ENCODE results near the gene SPDYA. TPM values are rescaled to one million over a fixed set of nuclear protein-coding genes. Genes with fewer than 3 reads are reported as not detected.

Gene SPDYA
- total and polyA plus RNA-seq, 2 of the 4 experiments (the other 2 are of a cell fraction) = not detected

DNA sequence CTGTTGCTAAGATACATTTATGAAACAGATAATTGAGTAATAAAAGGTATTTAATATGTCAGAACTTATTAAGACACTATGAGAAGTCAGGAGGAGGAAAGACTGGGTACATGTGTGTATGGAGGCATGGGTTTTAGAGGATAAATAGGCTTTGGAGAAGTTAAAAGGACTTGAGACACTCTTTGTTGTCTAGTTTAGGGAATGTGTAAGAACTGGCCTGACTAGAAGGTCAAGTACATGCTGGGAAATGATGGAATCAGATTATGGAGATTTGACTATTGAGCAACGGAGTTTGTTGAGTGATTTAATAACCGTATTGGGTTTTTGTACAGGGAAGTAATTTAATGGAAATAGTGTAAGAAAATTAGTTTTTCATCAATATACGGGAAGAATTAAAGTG is 28.2 kb upstream of the SPDYA start:
- H3K36me3 ChIP-seq (ENCODE audit: control insufficient read depth, insufficient read depth, low read length) = peaks cover 46% of the 10 kb centered on the region
- dilution Hi-C loops (cut with HindIII; ENCODE audit: low sequenced_read_pairs, unreplicated experiment) = no loop called here

More for the DNA sequence above, 28.2 kb upstream of the SPDYA start:
- Histone ChIP-seq H3K4me3 (ENCODE audit: insufficient read depth, low read depth, low read length) (no peak overlapping the region), H2BK15ac (ENCODE audit: low read depth, low read length) (no peak overlapping the region), H2BK5ac (ENCODE audit: low read depth, low read length, poor library complexity, severe bottlenecking) (no peak overlapping the region), H2AK9ac (replicated peaks; ENCODE audit: low read depth, low read length, poor library complexity) (no peak overlapping the region), H3K18ac (ENCODE audit: low read depth, low read length) (no peak overlapping the region), H3K9me3 (ENCODE audit: control insufficient read depth, insufficient read depth, low read length) (no peaks in the 10 kb centered on the region), H3K56ac (ENCODE audit: extremely low read depth, insufficient read depth, low read length) (no peak overlapping the region), H2BK120ac (ENCODE audit: low read depth, low read length) (no peak overlapping the region), H4K5ac (ENCODE audit: low read depth, low read length) (no peak overlapping the region), H4K8ac (ENCODE audit: low read depth in 2 of 2, low read length in 2 of 2) (no peak overlapping the region), H2AK5ac (ENCODE audit: low read depth, low read length) (no peak overlapping the region), H4K20me1 (ENCODE audit: insufficient read depth, low read length) (peaks cover 4% of the 10 kb centered on the region), H2BK20ac (ENCODE audit: low read depth, low read length) (no peak overlapping the region), H3K4me2 (ENCODE audit: low read depth, low read length) (no peak overlapping the region), H3K4me1 (ENCODE audit: control insufficient read depth, insufficient read depth, low read length) (no peaks in the 10 kb centered on the region), H3K23ac (ENCODE audit: low read depth, low read length) (no peak overlapping the region), H3K27ac (ENCODE audit: insufficient read depth, low read length) (no peak overlapping the region), H3K79me1 (ENCODE audit: low read depth in 1 of 2, low read length in 2 of 2) (peaks cover 14 to 22% of the 10 kb centered on the region in 2 experiments), H4K91ac (ENCODE audit: insufficient read depth, low read depth, low read length) (no peak overlapping the region), H3K4ac (ENCODE audit: low read depth, low read length) (no peak overlapping the region), H3K14ac (replicated peaks; ENCODE audit: low read depth, low read length) (no peak overlapping the region), H2AFZ (replicated peaks; ENCODE audit: low read length, poor library complexity) (no peak overlapping the region), H3K9me1 (ENCODE audit: insufficient read depth, low read length) (no peaks in the 10 kb centered on the region), H3K27me3 (ENCODE audit: control insufficient read depth, insufficient read depth, low read length) (no peaks in the 10 kb centered on the region), H3K9ac (ENCODE audit: low read depth, low read length) (no peak overlapping the region)
- 0% methylated on average over 1 of the region's 3 CpGs for WGBS, 2 experiments (ENCODE audit: extremely low coverage in 2 of 2, insufficient read length in 1 of 2)
- ChIA-PET CTCF (interaction anchor here (0.6 kb wide), 1 partner anchor 170 kb away, joined by 4 read pairs; no protein-coding TSS in a partner anchor), POLR2A (ENCODE audit: unreplicated experiment) (no interaction called here)
- BruUV-seq (replicated peaks) = no TSS peak
- ATAC-seq (ENCODE audit: low read depth) = no peak
- DNase-seq = no peak
- intact Hi-C loops (cut with micrococcal nuclease) (no loop called here), in situ Hi-C loops (cut with MboI; ENCODE audit: low sequenced_read_pairs) (no loop called here)
- no peak for TF ChIP-seq CEBPB (IDR thresholded peaks at IDR 0.05; ENCODE audit: low read depth, low read length)
- no peak for TF ChIP-seq MXI1 (IDR thresholded peaks at IDR 0.05; ENCODE audit: borderline replicate concordance, low read depth, low read length)
- no peak for TF ChIP-seq RCOR1 (IDR thresholded peaks at IDR 0.05; ENCODE audit: insufficient replicate concordance, low read length)
- TF ChIP-seq POLR2A (IDR thresholded peaks at IDR 0.05; ENCODE audit: low read depth, low read length) = no peak
- TF ChIP-seq, protein P1, sequence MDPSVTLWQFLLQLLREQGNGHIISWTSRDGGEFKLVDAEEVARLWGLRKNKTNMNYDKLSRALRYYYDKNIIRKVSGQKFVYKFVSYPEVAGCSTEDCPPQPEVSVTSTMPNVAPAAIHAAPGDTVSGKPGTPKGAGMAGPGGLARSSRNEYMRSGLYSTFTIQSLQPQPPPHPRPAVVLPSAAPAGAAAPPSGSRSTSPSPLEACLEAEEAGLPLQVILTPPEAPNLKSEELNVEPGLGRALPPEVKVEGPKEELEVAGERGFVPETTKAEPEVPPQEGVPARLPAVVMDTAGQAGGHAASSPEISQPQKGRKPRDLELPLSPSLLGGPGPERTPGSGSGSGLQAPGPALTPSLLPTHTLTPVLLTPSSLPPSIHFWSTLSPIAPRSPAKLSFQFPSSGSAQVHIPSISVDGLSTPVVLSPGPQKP (IDR thresholded peaks at IDR 0.05; ENCODE audit: borderline replicate concordance, low read depth, low read length) = no peak
- no peak for TF ChIP-seq RAD21 (IDR thresholded peaks at IDR 0.05; ENCODE audit: low read length)
- TF ChIP-seq SMC3 (IDR thresholded peaks at IDR 0.05; ENCODE audit: low read depth, low read length) = no peak
- no peak for TF ChIP-seq MAZ (IDR thresholded peaks at IDR 0.05; ENCODE audit: borderline replicate concordance, low read depth, low read length)
- TF ChIP-seq, protein P2, sequence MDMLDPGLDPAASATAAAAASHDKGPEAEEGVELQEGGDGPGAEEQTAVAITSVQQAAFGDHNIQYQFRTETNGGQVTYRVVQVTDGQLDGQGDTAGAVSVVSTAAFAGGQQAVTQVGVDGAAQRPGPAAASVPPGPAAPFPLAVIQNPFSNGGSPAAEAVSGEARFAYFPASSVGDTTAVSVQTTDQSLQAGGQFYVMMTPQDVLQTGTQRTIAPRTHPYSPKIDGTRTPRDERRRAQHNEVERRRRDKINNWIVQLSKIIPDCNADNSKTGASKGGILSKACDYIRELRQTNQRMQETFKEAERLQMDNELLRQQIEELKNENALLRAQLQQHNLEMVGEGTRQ (IDR thresholded peaks at IDR 0.05; ENCODE audit: low read depth, low read length) = no peak
- TF ChIP-seq BHLHE40 (IDR thresholded peaks at IDR 0.05; ENCODE audit: low read depth, low read length) = no peak
- TF ChIP-seq FOS (IDR thresholded peaks at IDR 0.05; ENCODE audit: low read depth, low read length) = no peak
- no peak for TF ChIP-seq CHD1 (IDR thresholded peaks at IDR 0.05; ENCODE audit: low read depth, low read length)
- TF ChIP-seq, protein P3, sequence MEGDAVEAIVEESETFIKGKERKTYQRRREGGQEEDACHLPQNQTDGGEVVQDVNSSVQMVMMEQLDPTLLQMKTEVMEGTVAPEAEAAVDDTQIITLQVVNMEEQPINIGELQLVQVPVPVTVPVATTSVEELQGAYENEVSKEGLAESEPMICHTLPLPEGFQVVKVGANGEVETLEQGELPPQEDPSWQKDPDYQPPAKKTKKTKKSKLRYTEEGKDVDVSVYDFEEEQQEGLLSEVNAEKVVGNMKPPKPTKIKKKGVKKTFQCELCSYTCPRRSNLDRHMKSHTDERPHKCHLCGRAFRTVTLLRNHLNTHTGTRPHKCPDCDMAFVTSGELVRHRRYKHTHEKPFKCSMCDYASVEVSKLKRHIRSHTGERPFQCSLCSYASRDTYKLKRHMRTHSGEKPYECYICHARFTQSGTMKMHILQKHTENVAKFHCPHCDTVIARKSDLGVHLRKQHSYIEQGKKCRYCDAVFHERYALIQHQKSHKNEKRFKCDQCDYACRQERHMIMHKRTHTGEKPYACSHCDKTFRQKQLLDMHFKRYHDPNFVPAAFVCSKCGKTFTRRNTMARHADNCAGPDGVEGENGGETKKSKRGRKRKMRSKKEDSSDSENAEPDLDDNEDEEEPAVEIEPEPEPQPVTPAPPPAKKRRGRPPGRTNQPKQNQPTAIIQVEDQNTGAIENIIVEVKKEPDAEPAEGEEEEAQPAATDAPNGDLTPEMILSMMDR (conservative IDR thresholded peaks at IDR 0.05; ENCODE audit: low read depth, low read length) = no peak
- TF ChIP-seq RFX5 (IDR thresholded peaks at IDR 0.05; ENCODE audit: low read depth, low read length) = no peak
- TF ChIP-seq MAFK (IDR thresholded peaks at IDR 0.05; ENCODE audit: low read depth, low read length) = no peak
- no peak for TF ChIP-seq NFE2L2 (IDR thresholded peaks at IDR 0.05; ENCODE audit: low read depth, low read length)
